ENCODE measurements around the gene CHST11. TPM values are rescaled to one million over a fixed set of nuclear protein-coding genes. Genes with fewer than 3 reads are reported as not detected.

The CHST11 gene
- total and polyA plus RNA-seq, 9 of the 15 experiments (the other 6 are each of a cell fraction or from before 2014, with no cell fraction given): 2.3 to 38.7 (median 15.0) TPM

- TF ChIP-seq CHD7 (IDR thresholded peaks at IDR 0.05; ENCODE audit: low read depth, low read length) (no peak), KDM4B (IDR thresholded peaks at IDR 0.05; ENCODE audit: borderline replicate concordance in 2 of 2, low read depth in 1 of 2) (no peak), PHB (CRISPR knock-in tag; IDR thresholded peaks at IDR 0.05) (no peak)
Measured at GRCh38 chr12:104426926-104427546, 29.7 kb upstream of the CHST11 start (continued).
